Naive thymus-derived CD8-positive, alpha-beta T cell (primary cell): ENCODE measurements around the gene PTPRN. TPM values are rescaled to one million over a fixed set of nuclear protein-coding genes. Genes with fewer than 3 reads are reported as not detected.

Experiments
- ATAC-seq, 2 donors: fragments of 150-1000 bp; cut with Tn5 transposase in 1 of 2; sonication (Bioruptor Pico), chemical (Tn5 transposase) in 1 of 2; 1 replicate in 1 of 2; 2 replicates in 1 of 2; pipeline ENCODE4 v1.10.0; 2021; ENCODE audit warnings: mild to moderate bottlenecking in 2 of 2, moderate library complexity in 2 of 2
- POLR2A ChIA-PET: fragments of 350-600 bp; sonication (Branson Sonifier 250); formaldehyde crosslinking; loops from one replicate; lab custom pipeline; 2021; ENCODE audit warnings: antibody characterized with exemption; lab: Charles Lee
- DNase-seq, 10 donors: peaks; one replicate each; pipeline versions ENCODE4 v3.0.0 to v3.0.0-alpha.2; 2020 to 2022
- H3K27ac Mint-ChIP-seq, 10 donors: one replicate each; pipeline ENCODE4 v1.8.0; 2020 to 2022; ENCODE audit warnings: mild to moderate bottlenecking in 10 of 10, mixed read lengths in 10 of 10, moderate library complexity in 4 of 10, inconsistent platforms in 1 of 10
- H3K27me3 Mint-ChIP-seq, 5 donors: one replicate each; pipeline ENCODE4 v1.8.0; 2021 to 2022; ENCODE audit warnings: mixed read lengths in 5 of 5
- H3K36me3 Mint-ChIP-seq, 3 donors: one replicate each; pipeline ENCODE4 v1.8.0; 2020 to 2022; ENCODE audit warnings: mixed read lengths in 3 of 3, mild to moderate bottlenecking in 2 of 3, inconsistent platforms in 1 of 3
- H3K4me1 Mint-ChIP-seq, 4 donors: one replicate each; pipeline ENCODE4 v1.8.0; 2021 to 2022; ENCODE audit warnings: mixed read lengths in 4 of 4
- H3K4me3 Mint-ChIP-seq, 10 donors: one replicate each; pipeline ENCODE4 v1.8.0; 2020 to 2022; ENCODE audit warnings: mild to moderate bottlenecking in 10 of 10, mixed read lengths in 10 of 10, moderate library complexity in 6 of 10, inconsistent platforms in 1 of 10
- H3K9me3 Mint-ChIP-seq, 9 donors: one replicate each; pipeline ENCODE4 v1.8.0; 2020 to 2022; ENCODE audit warnings: mixed read lengths in 9 of 9, mild to moderate bottlenecking in 3 of 9, inconsistent platforms in 1 of 9, moderate library complexity in 1 of 9
- polyA plus RNA-seq, 3 donors: library from polyadenylated mRNA; unstranded; fragments of 300-500 nt; fragmentation: Illumina TruSeq; gene quantifications; one replicate each; pipeline ENCODE4 v1.2.3, GENCODE V29; 2021
- total RNA-seq, 8 experiments: library from RNA in 2 of 8; stranded (reverse) in 2 of 8; gene quantifications; one replicate each; pipeline ENCODE4 v1.2.3 and lab custom pipeline; 2021 to 2026

The PTPRN gene
- total and polyA plus RNA-seq, 5 experiments from 2014 or later = 0.27 to 0.31 TPM; not detected in 3

DNA sequence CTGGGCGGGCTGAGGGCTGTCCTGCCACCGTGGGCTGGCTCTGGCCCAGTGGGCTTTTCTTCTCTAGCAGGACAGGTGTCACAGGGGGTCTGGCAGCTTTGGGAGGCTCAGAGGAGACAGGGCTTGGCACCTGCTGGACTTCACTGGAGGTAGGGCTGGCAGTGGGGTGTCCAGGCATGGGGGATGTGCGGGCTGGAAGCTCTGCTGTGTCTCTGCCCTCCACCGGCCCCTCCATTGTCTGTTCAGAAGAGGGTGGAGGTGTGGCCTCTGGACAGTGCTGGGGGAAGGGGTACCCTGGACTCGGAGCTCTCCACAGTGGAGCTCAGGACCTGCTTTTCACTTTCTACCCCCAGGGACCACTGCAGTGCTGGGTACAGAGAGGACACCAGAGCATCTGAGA lies 9.2 kb downstream of the PTPRN start:
- no peaks in the 10 kb centered on the region for H3K9me3 Mint-ChIP-seq
- no peak for ATAC-seq
- H3K4me1 Mint-ChIP-seq = peaks cover 7 to 34% (median 27%) of the 10 kb centered on the region in 4 donors
- peaks cover 5 to 25% (median 18%) of the 10 kb centered on the region in 5 donors for H3K27me3 Mint-ChIP-seq
- no peak overlapping the region for H3K27ac Mint-ChIP-seq
- POLR2A ChIA-PET = interaction anchor here (0.5 to 2.4 kb wide), 4 partner anchors 21 to 497 kb away, joined by 3 to 10 read pairs (median 6); partner anchors contain the start of gene DNAJB2
- H3K4me3 Mint-ChIP-seq = no peak overlapping the region
- DNase-seq = no peak
- H3K36me3 Mint-ChIP-seq = no peaks in the 10 kb centered on the region

DNA sequence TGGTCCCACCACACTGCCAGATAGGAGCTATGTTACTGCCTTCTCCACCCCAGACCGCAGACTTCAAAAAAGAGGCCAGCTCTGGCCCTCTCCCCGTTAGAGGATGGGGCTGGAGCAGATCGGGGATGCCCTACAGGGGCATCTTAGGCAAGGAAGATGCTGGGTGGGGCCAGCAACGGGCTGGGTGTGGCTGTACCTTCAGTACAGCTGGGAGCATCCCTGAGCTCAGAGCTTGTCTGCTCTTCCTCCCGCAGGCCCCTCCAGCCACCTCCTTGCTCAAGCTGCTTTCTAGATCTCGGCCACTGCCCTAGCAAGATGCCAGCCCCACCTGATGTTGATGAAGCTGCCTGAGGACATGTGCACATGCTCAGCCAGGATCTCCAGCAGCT lies 9.8 kb downstream of the PTPRN start:
- DNase-seq (no peak), ATAC-seq (no peak)
- Mint-ChIP-seq H3K9me3 (no peaks in the 10 kb centered on the region), H3K27ac (peak overlapping the region in 1 of 10 donors; percentile 15), H3K4me3 (no peak overlapping the region), H3K27me3 (peaks cover 0 to 20% (median 12%) of the 10 kb centered on the region in 5 donors), H3K36me3 (no peaks in the 10 kb centered on the region), H3K4me1 (peaks cover 8 to 38% (median 31%) of the 10 kb centered on the region in 4 donors)
- POLR2A ChIA-PET = interaction anchor here (0.5 to 2.4 kb wide), 4 partner anchors 20 to 140 kb away, joined by 3 to 9 read pairs (median 4); partner anchors contain the start of gene DNAJB2

DNA sequence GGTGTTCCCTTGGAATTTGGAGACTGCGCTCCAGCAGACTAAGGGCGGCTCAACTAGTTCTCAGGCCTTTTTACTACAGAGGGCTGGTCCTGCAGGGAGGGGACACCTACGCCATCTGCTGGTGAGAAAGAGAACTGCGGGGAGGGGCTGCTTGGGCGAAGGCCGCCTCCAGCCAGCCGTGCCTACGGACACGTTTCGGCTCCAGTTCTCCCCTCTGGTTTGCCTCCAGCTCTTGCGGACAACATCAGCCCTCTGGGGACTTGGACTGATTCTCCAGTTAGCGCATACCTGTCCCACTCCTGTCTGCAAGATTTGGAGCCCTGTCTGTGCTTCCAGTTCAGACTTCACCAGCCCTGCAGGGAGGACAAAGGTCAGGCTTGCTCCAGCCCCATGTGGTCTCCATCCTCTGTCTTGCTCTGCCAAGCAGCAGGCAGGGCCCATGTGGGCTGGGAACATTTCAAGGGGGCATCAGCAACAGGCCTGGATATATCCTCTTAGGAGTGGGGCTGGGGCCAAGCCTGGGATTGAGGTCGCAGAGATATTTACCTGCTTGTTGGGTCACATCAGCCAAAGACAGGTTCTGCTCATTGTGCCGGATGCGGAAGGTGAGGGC lies 10.3 kb downstream of the PTPRN start:
- DNase-seq (peak; percentile 70 to 97 (median 86)), ATAC-seq (peak; percentile 30 to 57)
- POLR2A ChIA-PET = interaction anchor here (0.5 to 2.4 kb wide), 3 partner anchors 19 to 87 kb away, joined by 3 to 9 read pairs (median 3); partner anchors contain the start of gene DNAJB2
- peak overlapping the region in 2 of 10 donors; percentile 28 to 29 for H3K27ac Mint-ChIP-seq
- no peaks in the 10 kb centered on the region for H3K9me3 Mint-ChIP-seq
- H3K4me3 Mint-ChIP-seq = peak overlapping the region in 1 of 10 donors; percentile 33
- H3K4me1 Mint-ChIP-seq = peaks cover 13 to 43% (median 36%) of the 10 kb centered on the region in 4 donors
- peaks cover 0 to 20% (median 9%) of the 10 kb centered on the region in 5 donors for H3K27me3 Mint-ChIP-seq
- H3K36me3 Mint-ChIP-seq = no peaks in the 10 kb centered on the region

DNA sequence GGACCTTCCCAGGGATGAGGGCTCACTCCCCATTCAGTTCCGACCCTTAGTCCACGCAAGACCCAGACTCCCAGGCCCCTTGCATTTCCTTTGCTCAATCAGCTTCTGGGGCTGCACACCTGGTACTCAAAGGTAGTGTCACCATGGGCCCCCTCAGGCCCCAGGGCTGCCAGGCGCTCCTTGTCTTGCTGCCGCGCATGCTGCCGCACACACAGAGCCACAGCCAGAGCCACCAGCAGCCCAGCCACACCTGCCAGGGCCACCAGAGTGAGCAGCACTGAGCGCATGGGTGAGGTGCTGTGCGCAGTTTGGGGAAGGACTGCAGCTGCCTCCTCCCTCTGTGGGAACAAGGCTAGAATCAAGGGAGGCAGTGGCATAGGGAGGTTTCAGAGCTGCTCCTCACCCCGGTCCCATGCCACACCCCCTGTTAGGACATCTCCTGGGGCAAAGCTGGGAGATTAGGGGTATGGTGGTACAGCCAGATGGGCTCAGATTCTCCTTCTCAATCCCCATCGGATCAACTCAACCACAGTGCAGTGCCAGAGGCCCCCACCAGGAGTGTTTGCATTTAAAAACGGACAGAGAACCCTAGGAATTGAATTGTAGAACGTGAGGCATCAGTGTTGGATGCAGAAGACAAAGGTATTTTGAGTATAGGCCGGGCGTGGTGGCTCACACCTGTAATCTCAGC lies 11.3 kb downstream of the PTPRN start:
- H3K27ac Mint-ChIP-seq = peak overlapping the region in 2 of 10 donors; percentile 67 to 82
- no peak for DNase-seq
- POLR2A ChIA-PET = interaction anchor here (1.0 to 2.4 kb wide), 3 partner anchors 18 to 121 kb away, joined by 3 to 9 read pairs (median 3); partner anchors contain the start of genes CNPPD1 and DNAJB2

DNA sequence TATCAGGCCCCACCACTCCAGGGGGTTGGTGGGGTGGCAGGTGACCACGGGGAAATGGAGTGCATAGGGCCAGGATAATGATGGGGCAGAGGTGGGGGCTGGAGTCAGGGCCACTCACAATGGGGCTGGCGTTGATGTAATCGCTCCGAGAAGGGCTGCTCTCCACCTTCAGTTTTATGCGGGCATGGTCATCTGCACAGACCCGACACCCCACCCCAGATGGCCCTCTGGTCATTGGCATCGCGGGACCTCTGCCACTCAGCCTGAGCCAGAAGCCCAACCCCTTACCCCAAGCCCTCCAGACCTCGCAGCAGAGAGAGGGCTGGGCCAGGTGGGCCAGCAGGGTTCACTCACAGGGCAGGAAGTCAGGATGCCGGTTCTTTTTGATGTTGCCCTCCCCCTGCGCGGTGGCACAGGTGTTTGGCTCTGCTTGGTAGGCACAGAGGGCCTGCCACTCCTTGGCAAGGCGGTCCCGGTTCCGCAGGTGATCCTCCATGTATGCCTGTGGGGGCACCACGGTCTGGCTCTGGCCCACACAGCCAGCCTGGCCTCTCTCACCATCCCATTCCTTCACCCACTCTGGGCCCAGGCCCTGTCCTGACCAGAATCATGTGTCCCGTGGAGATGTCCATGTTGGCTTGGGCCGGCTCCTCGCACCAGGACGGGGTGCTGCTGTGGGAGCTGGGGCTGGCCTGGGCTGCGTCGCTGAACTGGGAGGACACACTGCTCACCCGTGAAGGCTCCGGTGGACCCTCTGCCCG lies 12.4 kb downstream of the PTPRN start:
- Mint-ChIP-seq H3K36me3 (no peaks in the 10 kb centered on the region), H3K4me3 (peak overlapping the region in 4 of 10 donors; percentile 22 to 45 (median 42)), H3K9me3 (no peaks in the 10 kb centered on the region), H3K27ac (peak overlapping the region in 6 of 10 donors; percentile 25 to 73 (median 56)), H3K27me3 (peaks cover 0 to 12% (median 5%) of the 10 kb centered on the region in 5 donors), H3K4me1 (peaks cover 13 to 44% (median 37%) of the 10 kb centered on the region in 4 donors)
- ATAC-seq (peak; percentile 22 to 67), DNase-seq (peak in 8 of 10 donors; percentile 30 to 74 (median 58))
- POLR2A ChIA-PET = interaction anchor here (1.0 to 2.6 kb wide), 2 partner anchors 42 to 67 kb away, joined by 3 to 21 read pairs; partner anchors contain the start of genes ANKZF1 and ATG9A

More for the DNA sequence above, 11.3 kb downstream of the PTPRN start:
- no peak for ATAC-seq
- Mint-ChIP-seq H3K27me3 (peaks cover 0 to 15% (median 9%) of the 10 kb centered on the region in 5 donors), H3K36me3 (no peaks in the 10 kb centered on the region), H3K4me1 (peaks cover 13 to 44% (median 37%) of the 10 kb centered on the region in 4 donors), H3K9me3 (no peaks in the 10 kb centered on the region), H3K4me3 (no peak overlapping the region)

DNA sequence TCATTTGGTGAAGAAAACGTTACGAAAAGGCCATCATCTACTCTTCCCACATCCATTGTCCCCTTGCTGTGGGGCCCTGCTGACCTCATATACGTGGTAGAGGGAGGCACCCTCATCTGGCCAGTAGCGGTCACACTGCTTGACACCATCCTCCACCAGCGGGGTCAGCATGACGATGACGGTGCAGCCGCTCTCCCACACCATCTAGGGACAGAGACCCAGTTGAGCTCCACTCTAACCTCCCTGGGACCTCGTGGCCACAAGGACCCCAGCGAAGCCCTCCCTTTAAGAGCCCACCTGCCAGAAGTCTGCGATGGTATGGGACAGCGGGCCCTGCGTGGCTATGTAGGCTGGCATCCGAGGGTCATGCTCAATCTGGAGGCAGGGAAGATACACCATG lies 13.1 kb downstream of the PTPRN start:
- H3K27me3 Mint-ChIP-seq = peaks cover 0 to 5% (median 1%) of the 10 kb centered on the region in 5 donors
- H3K27ac Mint-ChIP-seq = peak overlapping the region in 1 of 10 donors; percentile 93
- H3K4me3 Mint-ChIP-seq = peak overlapping the region in 2 of 10 donors; percentile 22 to 67
- no peak for ATAC-seq
- DNase-seq = no peak
- peaks cover 13 to 44% (median 37%) of the 10 kb centered on the region in 4 donors for H3K4me1 Mint-ChIP-seq
- H3K36me3 Mint-ChIP-seq = no peaks in the 10 kb centered on the region
- POLR2A ChIA-PET = interaction anchor here (1.7 to 2.6 kb wide), 4 partner anchors 42 to 137 kb away, joined by 7 to 21 read pairs (median 10); partner anchors contain the start of genes ANKZF1, ATG9A, CNPPD1 and TUBA4A
- H3K9me3 Mint-ChIP-seq = no peaks in the 10 kb centered on the region

DNA sequence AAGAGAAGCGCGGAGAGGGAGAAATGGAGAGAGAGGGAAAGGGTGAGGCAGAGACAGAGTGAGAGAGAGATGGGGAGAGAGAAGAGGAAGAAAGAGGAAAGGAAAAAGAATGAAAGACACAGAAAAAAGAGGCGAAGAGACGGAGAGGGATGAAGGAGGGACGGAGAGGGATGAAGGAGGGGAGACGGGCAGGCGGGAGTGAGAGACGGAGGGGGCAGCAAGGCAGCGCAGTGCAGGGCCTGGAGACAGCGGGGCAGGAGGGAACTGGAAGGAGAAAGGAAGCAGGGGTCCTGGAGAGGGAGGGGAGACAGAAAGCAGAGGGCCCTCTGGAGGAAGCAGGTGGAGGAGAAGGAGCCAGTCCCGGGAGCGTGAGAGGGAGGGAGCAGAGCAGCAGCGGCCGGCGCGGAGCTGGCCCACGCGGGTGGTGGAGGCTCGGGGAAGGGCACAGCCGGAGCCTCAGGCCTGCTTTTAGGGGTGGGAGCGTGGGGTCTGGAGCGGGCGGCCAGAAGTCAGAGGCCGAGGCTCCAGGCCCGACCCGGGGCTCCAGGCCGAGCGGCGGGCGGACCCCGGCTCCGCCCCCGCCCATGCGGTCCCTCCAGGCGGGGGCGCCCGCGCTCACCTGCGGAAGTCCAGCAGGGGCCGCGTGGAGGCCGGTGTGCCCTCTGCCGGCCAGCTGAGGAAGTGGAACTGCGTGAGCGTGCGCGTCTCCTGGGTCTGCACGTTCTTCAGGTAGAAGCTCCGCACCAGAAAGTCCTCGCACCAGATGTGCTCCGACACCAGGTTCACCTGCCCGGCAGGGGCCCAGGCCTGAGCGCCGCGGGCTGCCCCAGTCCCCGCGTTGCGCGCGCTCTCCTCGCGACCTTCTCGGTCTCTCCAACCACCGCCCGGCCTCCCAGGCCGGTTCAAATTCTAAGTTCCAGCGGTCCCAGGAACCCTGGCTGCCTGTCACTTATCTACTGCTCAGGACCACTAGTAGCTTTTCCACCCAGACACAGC lies 14.5 kb downstream of the PTPRN start:
- POLR2A ChIA-PET = interaction anchor here (0.6 to 7.6 kb wide), 19 partner anchors 8 to 584 kb away, joined by 3 to 79 read pairs (median 5); partner anchors contain the start of genes ABCB6, ANKZF1, ATG9A and CNPPD1
- Mint-ChIP-seq H3K4me3 (peak overlapping the region; percentile 62 to 82 (median 76)), H3K4me1 (peaks cover 13 to 44% (median 37%) of the 10 kb centered on the region in 4 donors), H3K27me3 (peaks cover 0 to 3% (median 0%) of the 10 kb centered on the region in 5 donors), H3K36me3 (no peaks in the 10 kb centered on the region), H3K27ac (peak overlapping the region in 9 of 10 donors; percentile 32 to 93 (median 81)), H3K9me3 (no peaks in the 10 kb centered on the region)
- DNase-seq = peak; percentile 79 to 92 (median 90)
- peak; percentile 89 to 92 for ATAC-seq

DNA sequence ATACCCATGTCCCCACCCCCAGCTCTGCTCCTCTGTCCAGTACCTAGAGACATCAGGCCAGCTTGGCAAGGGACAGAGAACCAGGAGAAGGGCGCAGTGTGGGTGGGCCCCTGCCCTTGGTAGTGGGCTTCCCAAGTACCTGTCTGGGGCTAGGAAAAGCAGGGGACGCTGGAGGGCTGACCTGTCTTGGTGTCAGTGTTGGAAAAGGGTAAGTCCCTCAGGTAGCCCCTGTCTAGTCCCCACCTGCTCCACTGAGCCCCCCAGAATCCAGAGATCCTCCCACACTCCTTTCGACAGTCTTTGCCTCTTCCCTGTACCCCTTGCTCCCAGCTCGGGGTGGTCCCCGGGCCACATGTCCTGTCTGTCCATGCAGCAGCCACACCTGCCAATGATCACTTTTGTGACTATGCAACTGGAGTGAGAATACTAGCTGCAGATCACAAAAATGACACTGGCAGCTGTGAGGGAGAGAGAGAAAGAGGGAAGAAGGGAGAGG lies 15.4 kb downstream of the PTPRN start:
- H3K4me1 Mint-ChIP-seq = peaks cover 13 to 44% (median 36%) of the 10 kb centered on the region in 4 donors
- ATAC-seq = no peak
- peak overlapping the region; percentile 13 to 82 (median 74) for H3K4me3 Mint-ChIP-seq
- POLR2A ChIA-PET = interaction anchor here (0.9 to 7.6 kb wide), 4 partner anchors 15 to 88 kb away, joined by 3 to 79 read pairs (median 14); partner anchors contain the start of genes DNAJB2, GLB1L, STK16 and TUBA4B
- H3K27ac Mint-ChIP-seq = peak overlapping the region in 9 of 10 donors; percentile 32 to 93 (median 67)
- no peaks in the 10 kb centered on the region for H3K9me3 Mint-ChIP-seq
- no peaks in the 10 kb centered on the region for H3K27me3 Mint-ChIP-seq
- DNase-seq = no peak
- H3K36me3 Mint-ChIP-seq = no peaks in the 10 kb centered on the region

DNA sequence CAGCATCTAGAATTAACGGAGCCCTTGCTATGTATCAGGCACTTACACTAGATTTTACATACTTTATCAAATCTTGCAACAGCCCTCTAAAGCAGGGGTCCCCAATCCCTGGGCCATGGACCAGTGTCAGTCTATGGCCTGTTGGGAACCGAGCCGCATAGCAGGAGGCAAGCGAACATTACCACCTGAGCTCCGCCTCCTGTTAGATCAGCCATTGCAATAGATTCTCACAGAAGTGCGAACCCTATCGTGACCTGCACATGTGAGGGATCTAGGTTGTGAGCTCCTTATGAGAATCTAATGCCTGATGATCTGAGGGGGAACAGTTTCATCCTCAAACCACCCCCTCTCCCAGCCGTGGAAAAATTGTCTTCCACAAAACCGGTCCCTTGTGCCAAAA lies 16.6 kb downstream of the PTPRN start:
- Mint-ChIP-seq H3K4me1 (peaks cover 9 to 36% (median 31%) of the 10 kb centered on the region in 4 donors), H3K9me3 (no peaks in the 10 kb centered on the region), H3K4me3 (no peak overlapping the region), H3K27me3 (no peaks in the 10 kb centered on the region), H3K36me3 (no peaks in the 10 kb centered on the region), H3K27ac (peak overlapping the region in 4 of 10 donors; percentile 33 to 86 (median 66))
- no peak for DNase-seq
- POLR2A ChIA-PET = interaction anchor here (7.6 kb wide), 1 partner anchor 14 kb away, joined by 79 read pairs; the partner anchor contains the start of gene DNAJB2
- ATAC-seq = no peak

DNA sequence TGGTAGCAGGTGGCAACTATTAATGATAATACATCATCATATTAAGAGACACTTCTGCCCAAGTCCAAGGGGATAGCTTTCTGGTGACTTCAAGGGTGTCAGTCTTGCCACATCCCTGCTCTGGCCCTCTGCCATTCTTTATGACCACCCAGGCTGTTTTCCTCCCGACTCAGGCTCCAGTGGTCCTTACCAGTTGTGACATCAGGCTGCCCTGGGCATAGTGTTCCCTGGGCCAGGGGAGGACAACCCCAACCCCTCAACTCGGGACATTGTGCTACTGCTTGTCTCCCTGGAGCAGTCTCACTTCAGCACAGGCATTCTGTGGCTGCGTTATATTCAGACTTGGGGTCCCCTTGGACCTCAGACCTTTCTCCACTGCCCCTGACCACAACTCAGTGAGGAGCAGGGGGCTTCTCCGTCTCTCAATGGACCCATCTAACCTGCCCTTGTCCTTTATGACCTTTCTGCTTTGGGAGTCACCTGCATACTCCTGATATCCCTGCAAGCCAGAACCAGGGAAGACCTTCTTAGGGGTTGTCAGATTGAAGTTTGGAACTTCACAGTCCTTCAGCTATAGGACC lies 17.2 kb downstream of the PTPRN start:
- Mint-ChIP-seq H3K4me3 (no peak overlapping the region), H3K36me3 (no peaks in the 10 kb centered on the region), H3K27me3 (no peaks in the 10 kb centered on the region), H3K27ac (peak overlapping the region in 2 of 10 donors; percentile 81 to 82), H3K4me1 (peaks cover 7 to 30% (median 26%) of the 10 kb centered on the region in 4 donors), H3K9me3 (no peaks in the 10 kb centered on the region)
- POLR2A ChIA-PET = interaction anchor here (0.7 to 7.6 kb wide), 2 partner anchors 13 to 90 kb away, joined by 3 to 79 read pairs; partner anchors contain the start of gene DNAJB2
- ATAC-seq (no peak), DNase-seq (no peak)
